Smooth muscle cell (in vitro differentiated cells): Measurements from ENCODE around the gene ULK4. TPM values are rescaled to one million over a fixed set of nuclear protein-coding genes. Genes with fewer than 3 reads are reported as not detected.
A peak's percentile ranks its signal among the peaks of the same experiment; 100 is the strongest.

Experiments
- DNase-seq: peaks from one replicate; lab custom pipeline; 2025; ENCODE audit not compliant: unreplicated experiment; lab: John Stamatoyannopoulos, UW
- H2AFZ ChIP-seq: fragments of 200-600 bp; sonication (generic); 2 replicates; pipeline ENCODE4 v1.6.0; 2016; ENCODE audit warnings: antibody characterized with exemption, low read depth, mild to moderate bottlenecking
- H3F3A ChIP-seq: fragments of 200-600 bp; sonication (generic); 2 replicates; pipeline ENCODE4 v1.6.0; 2017; ENCODE audit warnings: antibody characterized with exemption, low read depth
- H3K27ac ChIP-seq: fragments of 200-600 bp; sonication (generic); 2 replicates; pipeline ENCODE4 v1.5.1; 2016; ENCODE audit warnings: low read depth, mild to moderate bottlenecking
- H3K27me3 ChIP-seq: fragments of 200-600 bp; sonication (generic); 2 replicates; pipeline ENCODE4 v1.6.1; 2016; ENCODE audit warnings: low read depth, mild to moderate bottlenecking
- H3K36me3 ChIP-seq: fragments of 200-600 bp; sonication (generic); 2 replicates; pipeline ENCODE4 v1.5.1; 2016; ENCODE audit warnings: low read depth
- H3K4me1 ChIP-seq: fragments of 200-600 bp; sonication (generic); 2 replicates; pipeline ENCODE4 v1.5.1; 2016; ENCODE audit warnings: low read depth
- H3K4me2 ChIP-seq: fragments of 200-600 bp; sonication (generic); 2 replicates; pipeline ENCODE4 v1.6.0; 2016; ENCODE audit warnings: mild to moderate bottlenecking
- H3K4me3 ChIP-seq: fragments of 200-600 bp; sonication (generic); 2 replicates; pipeline ENCODE4 v1.5.1; 2016; ENCODE audit warnings: mild to moderate bottlenecking
- H3K79me2 ChIP-seq: fragments of 200-600 bp; sonication (generic); 2 replicates; pipeline ENCODE4 v1.6.0; 2016; ENCODE audit warnings: low read depth, mild to moderate bottlenecking
- H3K9ac ChIP-seq: fragments of 200-600 bp; sonication (generic); 2 replicates; pipeline ENCODE4 v1.6.0; 2016; ENCODE audit warnings: low read depth
- H3K9me3 ChIP-seq: fragments of 200-600 bp; sonication (generic); replicated peaks from 2 replicates; pipeline ENCODE4 v1.5.1; 2016; ENCODE audit warnings: low read depth
- H4K20me1 ChIP-seq: fragments of 200-600 bp; sonication (generic); 2 replicates; pipeline ENCODE4 v1.6.0; 2016; ENCODE audit warnings: low read depth
- CTCF ChIP-seq: fragments of 200-600 bp; sonication (generic); IDR thresholded peaks from 2 replicates; pipeline ENCODE4 v1.5.1; 2017; ENCODE audit warnings: borderline replicate concordance, mild to moderate bottlenecking, antibody characterized with exemption; ENCODE audit not compliant: insufficient read depth, poor library complexity, severe bottlenecking
- WGBS: methylation state at CpG from one replicate; pipeline ENCODE4 v1.1.7; 2016; ENCODE audit warnings: low lambda C conversion rate; 5-methylcytosine and 5-hydroxymethylcytosine counted together
- polyA plus RNA-seq: library from polyadenylated mRNA; unstranded; fragments of >200 nt; fragmentation: Nextera tagmentation; extraction: Ambion mirVana; gene quantifications from 2 replicates; pipeline ENCODE4 v1.2.1, GENCODE V29; 2016
- total RNA-seq: library from RNA; depleted of rRNA; stranded (reverse); fragments of >200 nt; gene quantifications from 2 replicates; pipeline ENCODE4 v1.2.3, GENCODE V29; 2014

ULK4 gene
- total and polyA plus RNA-seq, 2 experiments from 2014 or later: 4.3 to 14.2 TPM

- H3K36me3 ChIP-seq: peaks cover 6% of the 10 kb centered on the region
- 76% methylated on average over 6 of the region's 6 CpGs for WGBS
- no peak for TF ChIP-seq CTCF
Measured at GRCh38 chr3:41244620-41245336, 717.1 kb downstream of the ULK4 start.

GRCh38 chr3:41243183-41243582 lies 718.7 kb downstream of the ULK4 start:
- Histone ChIP-seq H3K27me3 (no peaks in the 10 kb centered on the region), H2AFZ (no peak overlapping the region), H4K20me1 (peaks cover 51% of the 10 kb centered on the region), H3K36me3 (peaks cover 14% of the 10 kb centered on the region), H3K4me2 (no peak overlapping the region), H3K79me2 (peaks cover 3% of the 10 kb centered on the region), H3K4me3 (no peak overlapping the region), H3F3A (peaks cover 63% of the 10 kb centered on the region), H3K9ac (no peak overlapping the region), H3K27ac (peak overlapping the region; percentile 83), H3K4me1 (peaks cover 5% of the 10 kb centered on the region), H3K9me3 (no peaks in the 10 kb centered on the region)
- DNase-seq: no peak
- no peak for TF ChIP-seq CTCF
- 50% methylated on average over 2 of the region's 2 CpGs for WGBS

More at GRCh38 chr3:41244620-41245336, 717.1 kb downstream of the ULK4 start:
- H3F3A ChIP-seq: peaks cover 48% of the 10 kb centered on the region
- H3K9ac ChIP-seq: no peak overlapping the region
- H2AFZ ChIP-seq: no peak overlapping the region
- no peaks in the 10 kb centered on the region for H3K9me3 ChIP-seq
- no peak overlapping the region for H3K4me3 ChIP-seq
- peaks cover 5% of the 10 kb centered on the region for H3K4me1 ChIP-seq
- DNase-seq: no peak
- H3K27ac ChIP-seq: no peak overlapping the region
- H3K79me2 ChIP-seq: no peaks in the 10 kb centered on the region
- H3K4me2 ChIP-seq: no peak overlapping the region
- H4K20me1 ChIP-seq: peaks cover 35% of the 10 kb centered on the region
- H3K27me3 ChIP-seq: no peaks in the 10 kb centered on the region

- Histone ChIP-seq H3K79me2 (peaks cover 10% of the 10 kb centered on the region), H3F3A (peaks cover 71% of the 10 kb centered on the region), H3K9ac (no peak overlapping the region), H3K4me3 (no peak overlapping the region), H3K36me3 (peaks cover 26% of the 10 kb centered on the region), H3K27me3 (no peaks in the 10 kb centered on the region), H3K4me2 (no peak overlapping the region), H3K9me3 (no peaks in the 10 kb centered on the region), H3K4me1 (peaks cover 5% of the 10 kb centered on the region), H2AFZ (no peak overlapping the region), H4K20me1 (peaks cover 63% of the 10 kb centered on the region), H3K27ac (peak overlapping the region; percentile 83)
- no peak for TF ChIP-seq CTCF
- WGBS: 92% methylated on average over 7 of the region's 7 CpGs
- no peak for DNase-seq
Measured at GRCh38 chr3:41241800-41242571, 719.9 kb downstream of the ULK4 start.
